Right atrium auricular region (tissue), 2 donors: ENCODE measurements around the gene UNC5B. TPM values are rescaled to one million over a fixed set of nuclear protein-coding genes. Genes with fewer than 3 reads are reported as not detected.

Experiments used
- DNase-seq: peaks from one replicate; pipeline ENCODE4 v3.0.0-alpha.2; 2019; ENCODE audit warnings: low spot score
- H3K27ac ChIP-seq, 2 donors: fragments of 200-600 bp; sonication (generic); 1 replicate in 1 of 2; 2 replicates in 1 of 2; pipeline ENCODE4 v1.5.1; 2016 to 2019
- H3K27me3 ChIP-seq, 2 donors: fragments of 200-600 bp; sonication (generic); one replicate each; pipeline versions ENCODE4 v1.5.1 to v1.6.0; 2017 to 2019
- H3K36me3 ChIP-seq: fragments of 200-600 bp; sonication (generic); one replicate; pipeline ENCODE4 v1.5.1; 2016
- H3K4me1 ChIP-seq, 2 donors: fragments of 200-600 bp; sonication (generic); one replicate each; pipeline versions ENCODE4 v1.5.1 to v1.6.0; 2017 to 2019
- H3K4me3 ChIP-seq, 2 donors: fragments of 200-600 bp; sonication (generic); 1 replicate in 1 of 2; 2 replicates in 1 of 2; pipeline ENCODE4 v1.5.1; 2017 to 2019; ENCODE audit warnings: mild to moderate bottlenecking in 1 of 2, moderate library complexity in 1 of 2
- H3K9me3 ChIP-seq, 2 donors: fragments of 200-600 bp; sonication (generic); one replicate each; pipeline ENCODE4 v1.5.1; 2019
- CTCF ChIP-seq, 2 donors: fragments of 200-600 bp; sonication (generic); IDR thresholded peaks; one replicate each; pipeline ENCODE4 v1.5.1; 2019; ENCODE audit warnings: antibody characterized with exemption in 2 of 2
- total RNA-seq, 2 donors: library from RNA; depleted of rRNA; stranded (reverse); fragments of >200 nt; gene quantifications; one replicate each; pipeline ENCODE4 v1.1.0, GENCODE V29; 2016

Gene UNC5B
- total RNA-seq, 2 donors from 2014 or later = 10.9 to 29.2 TPM

DNA sequence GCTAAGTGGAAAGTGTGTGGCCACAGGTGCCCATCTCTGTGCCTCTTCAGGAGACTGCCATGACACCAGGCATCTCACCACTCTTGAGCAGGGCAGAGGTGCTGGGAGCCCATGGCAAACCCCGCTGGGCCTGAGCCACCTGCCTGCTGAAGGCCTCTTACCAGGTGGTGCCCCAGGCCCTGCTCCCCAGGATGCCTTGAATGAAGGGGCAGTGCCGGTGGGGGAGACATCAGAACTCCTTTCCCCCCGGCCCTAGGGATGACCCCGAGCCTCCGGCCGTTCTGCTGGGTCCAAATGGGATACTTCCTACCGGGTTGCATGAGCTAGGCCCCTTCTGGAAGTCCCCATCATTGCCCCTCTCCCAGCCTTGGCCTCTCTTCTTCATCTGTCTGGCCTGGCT is 37.6 kb downstream of the UNC5B start:
- no peaks in the 10 kb centered on the region for H3K27me3 ChIP-seq
- H3K36me3 ChIP-seq = no peaks in the 10 kb centered on the region
- peaks cover 0 to 90% of the 10 kb centered on the region in 2 donors for H3K4me1 ChIP-seq
- H3K4me3 ChIP-seq = no peak overlapping the region
- no peak overlapping the region for H3K27ac ChIP-seq
- TF ChIP-seq CTCF (IDR thresholded peaks at IDR 0.05) = no peak
- no peak for DNase-seq
- H3K9me3 ChIP-seq = no peaks in the 10 kb centered on the region

GRCh38 chr10:71250405-71250804 is 38.0 kb downstream of the UNC5B start:
- Histone ChIP-seq H3K27ac (no peak overlapping the region), H3K27me3 (no peaks in the 10 kb centered on the region), H3K4me1 (peaks cover 0 to 90% of the 10 kb centered on the region in 2 donors), H3K4me3 (no peak overlapping the region), H3K36me3 (no peaks in the 10 kb centered on the region), H3K9me3 (no peaks in the 10 kb centered on the region)
- TF ChIP-seq CTCF (IDR thresholded peaks at IDR 0.05) = no peak
- no peak for DNase-seq

DNA sequence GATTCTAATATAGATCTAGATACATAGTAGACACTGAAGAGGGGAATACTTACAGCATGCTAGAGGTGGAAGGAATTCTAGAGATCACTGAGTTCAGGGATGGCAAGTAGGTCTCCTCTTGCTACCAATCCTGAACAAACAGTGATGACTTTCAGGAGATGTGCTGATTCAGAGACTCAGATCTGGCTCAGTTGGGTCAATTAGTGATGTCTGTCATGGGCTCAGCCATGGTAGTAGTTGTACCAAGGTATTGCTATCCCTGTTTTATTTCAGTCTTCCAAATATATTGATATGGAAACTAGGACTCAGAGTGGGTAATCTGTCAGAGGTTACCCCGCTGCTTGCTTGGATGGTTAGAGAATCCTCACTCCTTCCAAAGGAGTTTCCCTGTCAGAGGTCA is 38.5 kb downstream of the UNC5B start:
- no peak overlapping the region for H3K27ac ChIP-seq
- TF ChIP-seq CTCF (IDR thresholded peaks at IDR 0.05) = no peak
- no peaks in the 10 kb centered on the region for H3K36me3 ChIP-seq
- peaks cover 0 to 90% of the 10 kb centered on the region in 2 donors for H3K4me1 ChIP-seq
- H3K27me3 ChIP-seq = no peaks in the 10 kb centered on the region
- H3K4me3 ChIP-seq = no peak overlapping the region
- no peak for DNase-seq
- H3K9me3 ChIP-seq = no peaks in the 10 kb centered on the region

- no peaks in the 10 kb centered on the region for H3K27me3 ChIP-seq
- no peaks in the 10 kb centered on the region for H3K36me3 ChIP-seq
- H3K27ac ChIP-seq = no peak overlapping the region
- no peaks in the 10 kb centered on the region for H3K9me3 ChIP-seq
- no peak for DNase-seq
- TF ChIP-seq CTCF (IDR thresholded peaks at IDR 0.05) = no peak
- H3K4me1 ChIP-seq = peaks cover 0 to 90% of the 10 kb centered on the region in 2 donors
- H3K4me3 ChIP-seq = no peak overlapping the region
These were observed 38.9 kb downstream of the UNC5B start for GRCh38 chr10:71251319-71251718.

GRCh38 chr10:71252220-71252619 is 39.9 kb downstream of the UNC5B start:
- H3K36me3 ChIP-seq = no peaks in the 10 kb centered on the region
- DNase-seq = no peak
- no peak for TF ChIP-seq CTCF (IDR thresholded peaks at IDR 0.05)
- no peaks in the 10 kb centered on the region for H3K27me3 ChIP-seq
- H3K4me3 ChIP-seq = no peak overlapping the region
- H3K9me3 ChIP-seq = no peaks in the 10 kb centered on the region
- peaks cover 0 to 85% of the 10 kb centered on the region in 2 donors for H3K4me1 ChIP-seq
- H3K27ac ChIP-seq = no peak overlapping the region
